HL-60 (cell line): ENCODE data around the gene KLF18.

Experiments
- DNase-seq, 2 experiments: peaks; one replicate each; pipeline ENCODE4 v3.0.0-alpha.2; 2010 to 2020; ENCODE audit warnings: low read depth in 1 of 2, low spot score in 1 of 2
- H3K27ac ChIP-seq: fragments of 250-450 bp; sonication (Bioruptor Pico); replicated peaks from 2 replicates; pipeline ENCODE4 v1.5.1; 2020; ENCODE audit warnings: mild to moderate bottlenecking, moderate library complexity
- H3K27me3 ChIP-seq: fragments of 250-450 bp; sonication (Bioruptor Pico); 2 replicates; pipeline ENCODE4 v1.5.1; 2021; ENCODE audit warnings: mild to moderate bottlenecking, moderate library complexity; ENCODE audit not compliant: insufficient read depth, poor library complexity, severe bottlenecking
- H3K4me3 ChIP-seq: replicated peaks from 2 replicates; pipeline ENCODE4 v1.5.1; 2011; ENCODE audit warnings: mild to moderate bottlenecking, control low read depth, low read length; ENCODE audit not compliant: insufficient read depth
- GABPA ChIP-seq: IDR thresholded peaks from 2 replicates; pipeline ENCODE4 v1.6.1; 2012; ENCODE audit warnings: low read depth
- POLR2AphosphoS5 ChIP-seq: IDR thresholded peaks from 2 replicates; pipeline ENCODE4 v1.6.1; 2012; ENCODE audit warnings: low read depth
- REST ChIP-seq: IDR thresholded peaks from 2 replicates; pipeline ENCODE4 v1.6.1; 2012; ENCODE audit warnings: low read depth; ENCODE audit not compliant: insufficient replicate concordance
- SPI1 ChIP-seq: IDR thresholded peaks from 2 replicates; pipeline ENCODE4 v1.6.1; 2012; ENCODE audit warnings: low read depth, mild to moderate bottlenecking, borderline replicate concordance
- TF ChIP-seq, protein P1 (sequence below): IDR thresholded peaks from one replicate; pipeline ENCODE4 v1.5.1; 2011; ENCODE audit warnings: low read length, control low read depth, inconsistent platforms; ENCODE audit not compliant: insufficient read depth

Gene KLF18

GRCh38 chr1:44112486-44112885, 28.9 kb downstream of the KLF18 start:
- TF ChIP-seq GABPA (no peak), REST (no peak), POLR2AphosphoS5 (no peak), SPI1 (no peak)
- TF ChIP-seq, protein P1, sequence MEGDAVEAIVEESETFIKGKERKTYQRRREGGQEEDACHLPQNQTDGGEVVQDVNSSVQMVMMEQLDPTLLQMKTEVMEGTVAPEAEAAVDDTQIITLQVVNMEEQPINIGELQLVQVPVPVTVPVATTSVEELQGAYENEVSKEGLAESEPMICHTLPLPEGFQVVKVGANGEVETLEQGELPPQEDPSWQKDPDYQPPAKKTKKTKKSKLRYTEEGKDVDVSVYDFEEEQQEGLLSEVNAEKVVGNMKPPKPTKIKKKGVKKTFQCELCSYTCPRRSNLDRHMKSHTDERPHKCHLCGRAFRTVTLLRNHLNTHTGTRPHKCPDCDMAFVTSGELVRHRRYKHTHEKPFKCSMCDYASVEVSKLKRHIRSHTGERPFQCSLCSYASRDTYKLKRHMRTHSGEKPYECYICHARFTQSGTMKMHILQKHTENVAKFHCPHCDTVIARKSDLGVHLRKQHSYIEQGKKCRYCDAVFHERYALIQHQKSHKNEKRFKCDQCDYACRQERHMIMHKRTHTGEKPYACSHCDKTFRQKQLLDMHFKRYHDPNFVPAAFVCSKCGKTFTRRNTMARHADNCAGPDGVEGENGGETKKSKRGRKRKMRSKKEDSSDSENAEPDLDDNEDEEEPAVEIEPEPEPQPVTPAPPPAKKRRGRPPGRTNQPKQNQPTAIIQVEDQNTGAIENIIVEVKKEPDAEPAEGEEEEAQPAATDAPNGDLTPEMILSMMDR = no peak
- peaks cover 3% of the 10 kb centered on the region for H3K27me3 ChIP-seq
- DNase-seq = no peak

GRCh38 chr1:44111861-44112260, 29.6 kb downstream of the KLF18 start:
- no peak overlapping the region for H3K4me3 ChIP-seq
- peaks cover 3% of the 10 kb centered on the region for H3K27me3 ChIP-seq
- DNase-seq = no peak
- TF ChIP-seq, protein P1 = no peak
- TF ChIP-seq SPI1 (no peak), GABPA (no peak), POLR2AphosphoS5 (no peak), REST (no peak)
- H3K27ac ChIP-seq = no peak overlapping the region

More at GRCh38 chr1:44112486-44112885, 28.9 kb downstream of the KLF18 start:
- Histone ChIP-seq H3K27ac (no peak overlapping the region), H3K4me3 (no peak overlapping the region)

- no peak overlapping the region for H3K4me3 ChIP-seq
- TF ChIP-seq REST (no peak), GABPA (no peak), POLR2AphosphoS5 (no peak), SPI1 (no peak)
- TF ChIP-seq, protein P1 = no peak
- H3K27me3 ChIP-seq = peaks cover 3% of the 10 kb centered on the region
- H3K27ac ChIP-seq = no peak overlapping the region
- DNase-seq = no peak
Measured at GRCh38 chr1:44110916-44111315, 30.5 kb downstream of the KLF18 start.
